Subcutaneous abdominal adipose tissue (tissue), 5 donors: Measurements from ENCODE around the gene HDAC10.

Source experiments
- H3K27ac ChIP-seq: one replicate; pipeline ENCODE4 v1.7.0; 2013; ENCODE audit warnings: low read depth, mild to moderate bottlenecking, inconsistent platforms, low read length, moderate library complexity
- H3K27me3 ChIP-seq, 5 donors: one replicate each; pipeline ENCODE4 v1.7.0; 2013; ENCODE audit warnings: low read length in 5 of 5, inconsistent platforms in 1 of 5; ENCODE audit not compliant: control insufficient read depth in 5 of 5, insufficient read depth in 4 of 5
- H3K36me3 ChIP-seq, 5 donors: one replicate each; pipeline ENCODE4 v1.7.0; 2013; ENCODE audit warnings: low read length in 5 of 5; ENCODE audit not compliant: control insufficient read depth in 5 of 5, insufficient read depth in 5 of 5
- H3K4me1 ChIP-seq, 5 donors: one replicate each; pipeline ENCODE4 v1.7.0; 2013; ENCODE audit warnings: low read length in 5 of 5, mild to moderate bottlenecking in 3 of 5, moderate library complexity in 1 of 5; ENCODE audit not compliant: control insufficient read depth in 5 of 5, insufficient read depth in 5 of 5
- H3K4me3 ChIP-seq, 5 donors: one replicate each; pipeline ENCODE4 v1.7.0; 2013; ENCODE audit warnings: low read length in 5 of 5, low read depth in 1 of 5
- H3K9ac ChIP-seq, 5 donors: one replicate each; pipeline ENCODE4 v1.7.0; 2013; ENCODE audit warnings: low read length in 5 of 5, mild to moderate bottlenecking in 4 of 5, moderate library complexity in 3 of 5
- H3K9me3 ChIP-seq, 5 donors: one replicate each; pipeline ENCODE4 v1.7.0; 2013; ENCODE audit warnings: low read length in 5 of 5; ENCODE audit not compliant: control insufficient read depth in 5 of 5
- donor health status: healthy.
- donor health status: healthy.
- donor health status: healthy.
- donor health status: healthy.
- donor health status: healthy.

The HDAC10 gene

DNA sequence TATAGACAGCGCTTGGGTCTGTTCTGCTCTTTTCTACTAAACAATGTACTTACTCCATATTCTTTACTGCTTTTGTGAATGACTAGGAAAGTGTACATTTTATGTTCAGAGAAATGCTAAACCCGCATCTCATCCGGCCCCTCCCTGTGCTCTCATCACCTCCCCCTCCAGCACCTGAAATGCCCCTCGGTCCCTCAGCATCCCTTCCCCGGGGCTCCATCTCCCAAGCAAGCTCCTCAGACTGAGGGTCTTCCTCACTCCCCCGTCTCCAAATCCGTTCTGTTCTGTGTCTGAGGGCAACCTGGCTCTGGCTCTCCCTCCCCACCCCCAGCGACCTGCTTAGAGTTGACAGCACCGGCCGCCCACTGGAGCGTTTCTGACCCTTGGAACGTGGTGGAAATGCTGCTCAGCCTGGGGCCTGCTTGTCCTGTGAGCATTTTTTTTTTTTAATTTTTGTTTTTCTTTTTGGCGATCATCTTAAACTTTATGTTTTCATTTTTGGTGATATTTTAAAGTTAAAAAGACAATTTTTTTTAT lies 48.9 kb downstream of the HDAC10 start:
- Histone ChIP-seq H3K27ac (no peak overlapping the region), H3K4me1 (peaks cover 0 to 55% (median 46%) of the 10 kb centered on the region in 5 donors), H3K4me3 (peak overlapping the region; percentile 57 to 80 (median 73)), H3K36me3 (peaks cover 6 to 31% (median 18%) of the 10 kb centered on the region in 5 donors), H3K9me3 (no peaks in the 10 kb centered on the region), H3K27me3 (no peaks in the 10 kb centered on the region), H3K9ac (peak overlapping the region in 4 of 5 donors; percentile 78 to 87 (median 82))

- H3K9ac ChIP-seq = peak overlapping the region in 4 of 5 donors; percentile 78 to 87 (median 82)
- peaks cover 6 to 29% (median 18%) of the 10 kb centered on the region in 5 donors for H3K36me3 ChIP-seq
- H3K4me1 ChIP-seq = peaks cover 0 to 48% (median 40%) of the 10 kb centered on the region in 5 donors
- no peaks in the 10 kb centered on the region for H3K9me3 ChIP-seq
- no peak overlapping the region for H3K27ac ChIP-seq
- H3K27me3 ChIP-seq = no peaks in the 10 kb centered on the region
- H3K4me3 ChIP-seq = peak overlapping the region; percentile 57 to 80 (median 73)
Measured at GRCh38 chr22:50201191-50202129, 49.6 kb downstream of the HDAC10 start.

DNA sequence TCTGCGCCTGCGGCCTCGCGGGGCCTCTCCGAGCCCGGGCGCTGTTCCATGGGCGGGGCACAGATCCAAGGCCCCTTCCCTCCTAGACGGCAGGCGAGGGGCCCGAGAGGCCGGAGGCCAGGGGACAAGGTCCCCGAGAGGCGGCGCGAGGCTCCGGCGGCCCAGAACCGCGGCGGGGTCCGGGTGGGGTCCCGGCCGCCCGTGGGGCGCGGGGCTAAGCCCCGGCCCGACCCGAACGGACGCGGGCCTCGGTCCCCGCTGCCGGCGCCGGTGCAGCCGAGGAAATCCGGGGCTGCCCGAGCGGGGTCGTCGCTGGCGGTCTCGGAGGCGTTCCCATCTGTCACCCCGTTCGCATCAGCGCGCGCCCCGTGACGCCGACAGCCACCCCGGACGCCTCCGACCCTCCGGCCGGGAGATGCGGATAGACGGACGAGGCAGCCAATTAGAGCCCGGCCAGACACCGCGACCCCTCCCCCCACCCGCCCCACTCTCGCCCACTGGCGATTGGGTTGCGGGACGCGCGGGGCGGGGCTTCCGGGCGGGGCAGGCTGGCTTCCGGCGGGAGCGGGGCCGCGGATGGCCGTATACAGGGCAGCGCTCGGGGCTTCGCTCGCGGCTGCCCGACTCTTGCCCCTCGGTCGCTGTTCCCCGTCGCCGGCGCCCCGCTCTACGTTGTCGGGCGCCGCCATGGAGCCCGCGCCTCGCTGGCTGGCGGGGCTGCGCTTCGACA lies 50.4 kb downstream of the HDAC10 start, which contains the start of gene SELENOO:
Gene SELENOO, plus strand, starts transcription at position 551 of the 730 bp plus-strand sequence. Its CDS starts 26 bp downstream, at position 577.
- H3K4me3 ChIP-seq = peak within 1 kb of the TSS in 4 of 5 donors; percentile 68 to 80 (median 75)
- H3K9ac ChIP-seq = peak within 1 kb of the TSS in 4 of 5 donors; percentile 78 to 87 (median 82)
- peaks cover 0 to 39% (median 31%) of the 10 kb centered on the region in 5 donors for H3K4me1 ChIP-seq
- peaks cover 6 to 29% (median 17%) of the 10 kb centered on the region in 5 donors for H3K36me3 ChIP-seq
- no peak within 1 kb of the TSS for H3K27ac ChIP-seq
- no peaks in the 10 kb centered on the region for H3K9me3 ChIP-seq
- H3K27me3 ChIP-seq = no peaks in the 10 kb centered on the region

- H3K27me3 ChIP-seq = no peaks in the 10 kb centered on the region
- H3K9ac ChIP-seq = peak overlapping the region in 4 of 5 donors; percentile 59 to 77 (median 74)
- peaks cover 0 to 33% (median 25%) of the 10 kb centered on the region in 5 donors for H3K4me1 ChIP-seq
- no peak overlapping the region for H3K27ac ChIP-seq
- peaks cover 6 to 33% (median 20%) of the 10 kb centered on the region in 5 donors for H3K36me3 ChIP-seq
- peak overlapping the region in 4 of 5 donors; percentile 68 to 77 (median 71) for H3K4me3 ChIP-seq
- no peaks in the 10 kb centered on the region for H3K9me3 ChIP-seq
Measured at GRCh38 chr22:50199829-50200460, 51.1 kb downstream of the HDAC10 start.

DNA sequence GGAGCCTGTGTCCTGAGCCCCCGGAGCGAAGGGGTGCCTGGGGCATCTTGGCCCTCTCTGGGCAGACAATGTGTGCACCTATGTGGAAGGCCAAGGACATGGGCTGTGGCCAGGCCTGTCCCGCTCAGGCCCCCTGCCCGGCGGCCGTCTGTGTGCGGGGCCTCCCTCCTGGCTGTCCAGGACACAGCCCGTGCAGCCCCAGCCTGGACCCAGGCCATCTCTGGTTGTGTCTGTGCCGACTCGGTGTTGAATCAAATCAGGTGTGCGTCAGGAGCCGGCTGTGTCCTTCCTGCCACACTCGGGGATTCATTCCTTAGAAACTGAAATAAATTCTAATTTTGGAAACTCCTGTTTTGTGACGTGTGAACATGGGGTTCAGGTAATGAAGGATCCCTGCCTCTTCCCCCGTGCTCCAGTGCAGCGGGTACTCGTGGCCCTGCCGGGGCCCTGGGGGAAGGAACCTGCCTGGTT lies 51.8 kb downstream of the HDAC10 start:
- peaks cover 0 to 27% (median 19%) of the 10 kb centered on the region in 5 donors for H3K4me1 ChIP-seq
- no peaks in the 10 kb centered on the region for H3K9me3 ChIP-seq
- no peak overlapping the region for H3K27ac ChIP-seq
- H3K9ac ChIP-seq = peak overlapping the region in 3 of 5 donors; percentile 59 to 77 (median 72)
- no peak overlapping the region for H3K4me3 ChIP-seq
- H3K27me3 ChIP-seq = no peaks in the 10 kb centered on the region
- peaks cover 6 to 40% (median 27%) of the 10 kb centered on the region in 5 donors for H3K36me3 ChIP-seq

DNA sequence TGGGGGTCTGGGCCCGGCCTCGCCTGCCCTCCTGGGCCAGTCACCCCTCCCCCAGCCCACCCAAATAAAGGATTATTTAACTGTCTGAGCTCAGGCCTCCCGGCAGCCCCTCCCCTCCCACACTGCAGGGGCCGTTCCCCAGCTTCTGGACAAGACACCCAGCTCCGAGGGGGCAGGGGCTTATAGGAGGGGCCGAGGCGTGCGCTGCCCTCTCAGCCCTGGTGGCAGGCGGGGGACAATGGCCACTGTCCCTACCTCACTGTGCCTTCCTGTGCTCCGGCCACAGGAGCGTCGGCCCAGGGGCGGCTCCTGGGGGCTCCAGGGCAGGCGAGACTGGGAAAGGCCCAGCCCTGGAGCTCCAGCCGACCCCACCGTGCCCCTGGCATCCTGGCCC lies 52.4 kb downstream of the HDAC10 start:
- no peak overlapping the region for H3K27ac ChIP-seq
- no peaks in the 10 kb centered on the region for H3K27me3 ChIP-seq

DNA sequence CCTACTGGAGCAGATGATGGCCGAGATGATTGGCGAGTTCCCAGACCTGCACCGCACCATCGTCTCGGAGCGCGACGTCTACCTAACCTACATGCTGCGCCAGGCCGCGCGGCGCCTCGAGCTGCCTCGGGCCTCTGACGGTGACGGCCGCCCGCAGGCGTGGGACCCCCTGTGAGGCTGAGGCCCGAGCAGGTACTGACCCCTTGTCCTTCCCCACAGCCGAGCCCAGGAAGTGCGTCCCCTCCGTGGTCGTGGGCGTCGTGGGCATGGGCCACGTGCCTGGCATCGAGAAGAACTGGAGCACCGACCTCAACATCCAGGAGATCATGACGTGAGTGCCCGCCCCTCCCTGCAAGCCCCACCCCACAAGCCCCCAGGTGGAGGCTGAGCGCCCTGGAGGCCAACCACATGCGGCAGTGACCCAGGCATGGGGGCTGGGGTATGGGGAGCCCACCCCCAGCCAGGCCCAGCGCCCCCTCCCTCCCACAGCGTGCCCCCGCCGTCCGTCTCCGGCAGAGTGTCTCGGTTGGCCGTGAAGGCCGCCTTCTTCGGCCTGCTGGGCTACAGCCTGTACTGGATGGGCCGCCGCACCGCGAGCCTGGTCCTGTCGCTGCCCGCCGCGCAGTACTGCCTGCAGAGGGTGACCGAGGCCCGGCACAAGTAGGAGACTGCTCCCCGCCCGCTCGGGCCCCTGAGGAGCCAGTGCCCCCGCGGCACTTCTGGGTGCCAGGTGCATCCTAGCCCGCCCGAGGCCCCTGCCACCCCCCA lies 53.0 kb downstream of the HDAC10 start:
- Histone ChIP-seq H3K27me3 (no peaks in the 10 kb centered on the region), H3K9me3 (no peaks in the 10 kb centered on the region), H3K27ac (no peak overlapping the region), H3K9ac (no peak overlapping the region), H3K4me3 (no peak overlapping the region), H3K36me3 (peaks cover 0 to 52% (median 35%) of the 10 kb centered on the region in 5 donors), H3K4me1 (peaks cover 0 to 27% (median 19%) of the 10 kb centered on the region in 5 donors)

More for the DNA sequence above, 52.4 kb downstream of the HDAC10 start:
- Histone ChIP-seq H3K36me3 (peaks cover 4 to 47% (median 32%) of the 10 kb centered on the region in 5 donors), H3K9me3 (no peaks in the 10 kb centered on the region), H3K9ac (no peak overlapping the region), H3K4me1 (peaks cover 0 to 27% (median 19%) of the 10 kb centered on the region in 5 donors), H3K4me3 (no peak overlapping the region)

GRCh38 chr22:50197000-50197800 lies 53.9 kb downstream of the HDAC10 start:
- H3K4me1 ChIP-seq = peaks cover 0 to 29% (median 23%) of the 10 kb centered on the region in 5 donors
- H3K9ac ChIP-seq = no peak overlapping the region
- H3K27ac ChIP-seq = no peak overlapping the region
- no peaks in the 10 kb centered on the region for H3K27me3 ChIP-seq
- peaks cover 0 to 52% (median 35%) of the 10 kb centered on the region in 5 donors for H3K36me3 ChIP-seq
- H3K9me3 ChIP-seq = no peaks in the 10 kb centered on the region
- H3K4me3 ChIP-seq = no peak overlapping the region
